Suprapubic skin (tissue), 4 donors: ENCODE data around the gene MAP7.

Source experiments
- CTCF ChIP-seq, 2 donors: fragments of 200-600 bp in 1 of 2; fragments of 450-650 bp in 1 of 2; sonication (generic) in 1 of 2; IDR thresholded peaks; one replicate each; pipeline ENCODE4 v1.5.1; 2016 to 2019; ENCODE audit warnings: antibody characterized with exemption in 2 of 2, mild to moderate bottlenecking in 1 of 2, moderate library complexity in 1 of 2
- POLR2A ChIP-seq, 2 donors: fragments of 450-650 bp; IDR thresholded peaks; one replicate each; pipeline ENCODE4 v1.6.1; 2017; ENCODE audit warnings: antibody characterized with exemption in 2 of 2, mild to moderate bottlenecking in 2 of 2, moderate library complexity in 2 of 2
- POLR2AphosphoS5 ChIP-seq, 3 donors: sonication (generic); formaldehyde crosslinking; IDR thresholded peaks; one replicate each; pipeline ENCODE4 v1.6.1; 2017; ENCODE audit warnings: antibody characterized with exemption in 3 of 3

- TF ChIP-seq CTCF (IDR thresholded peaks at IDR 0.05) = no peak
- no peak for TF ChIP-seq POLR2A (IDR thresholded peaks at IDR 0.05)
- TF ChIP-seq POLR2AphosphoS5 (IDR thresholded peaks at IDR 0.05) = no peak
Observed at GRCh38 chr6:136571496-136571895, 21.3 kb upstream of the MAP7 start.
